Fibroblast of lung (primary cell): ENCODE results near the gene HHIPL1.

ENCODE experiments used
- EZH2 ChIP-seq: IDR thresholded peaks from 2 replicates; pipeline ENCODE4 v1.5.1; 2012; ENCODE audit warnings: low read length, control low read depth, mild to moderate bottlenecking; ENCODE audit errors: missing control alignments
- TF ChIP-seq, protein P1 (sequence below), 2 donors: IDR thresholded peaks in 1 of 2; conservative IDR thresholded peaks in 1 of 2; 1 replicate in 1 of 2; 2 replicates in 1 of 2; pipeline ENCODE4 v1.5.1; 2011 to 2012; ENCODE audit warnings: low read length in 2 of 2, control low read depth in 1 of 2, inconsistent platforms in 1 of 2, low read depth in 1 of 2, mild to moderate bottlenecking in 1 of 2

DNA sequence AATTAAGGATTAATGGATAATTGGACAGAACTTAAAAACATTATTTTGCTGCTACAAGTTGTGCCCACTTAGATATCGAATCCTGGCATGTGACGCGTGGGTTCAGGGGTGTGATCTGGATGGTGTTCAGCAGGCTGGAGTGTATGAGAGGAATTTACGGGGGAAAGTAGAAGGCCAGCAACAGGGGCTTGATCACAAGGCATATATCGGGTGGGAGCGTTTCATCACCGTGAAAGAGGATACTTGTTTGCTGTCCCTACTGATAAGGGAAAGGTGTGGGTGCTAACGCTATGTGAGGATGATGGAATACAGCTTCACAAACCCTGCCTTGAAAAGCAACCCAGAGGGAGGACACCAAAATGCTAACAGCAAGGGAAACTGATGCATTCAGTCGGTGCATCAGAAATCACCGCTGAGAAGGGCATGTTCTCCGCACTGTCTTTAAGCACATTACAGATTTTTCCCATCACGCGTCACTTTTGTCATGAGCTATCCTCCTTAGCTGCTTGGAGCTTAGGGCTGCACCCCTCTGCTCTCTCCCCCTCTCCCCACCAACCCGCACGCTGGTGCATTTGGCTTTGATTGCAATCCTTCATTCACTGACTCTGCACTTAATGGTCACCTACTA is 13.4 kb downstream of the HHIPL1 start:
- TF ChIP-seq, protein P1, sequence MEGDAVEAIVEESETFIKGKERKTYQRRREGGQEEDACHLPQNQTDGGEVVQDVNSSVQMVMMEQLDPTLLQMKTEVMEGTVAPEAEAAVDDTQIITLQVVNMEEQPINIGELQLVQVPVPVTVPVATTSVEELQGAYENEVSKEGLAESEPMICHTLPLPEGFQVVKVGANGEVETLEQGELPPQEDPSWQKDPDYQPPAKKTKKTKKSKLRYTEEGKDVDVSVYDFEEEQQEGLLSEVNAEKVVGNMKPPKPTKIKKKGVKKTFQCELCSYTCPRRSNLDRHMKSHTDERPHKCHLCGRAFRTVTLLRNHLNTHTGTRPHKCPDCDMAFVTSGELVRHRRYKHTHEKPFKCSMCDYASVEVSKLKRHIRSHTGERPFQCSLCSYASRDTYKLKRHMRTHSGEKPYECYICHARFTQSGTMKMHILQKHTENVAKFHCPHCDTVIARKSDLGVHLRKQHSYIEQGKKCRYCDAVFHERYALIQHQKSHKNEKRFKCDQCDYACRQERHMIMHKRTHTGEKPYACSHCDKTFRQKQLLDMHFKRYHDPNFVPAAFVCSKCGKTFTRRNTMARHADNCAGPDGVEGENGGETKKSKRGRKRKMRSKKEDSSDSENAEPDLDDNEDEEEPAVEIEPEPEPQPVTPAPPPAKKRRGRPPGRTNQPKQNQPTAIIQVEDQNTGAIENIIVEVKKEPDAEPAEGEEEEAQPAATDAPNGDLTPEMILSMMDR (conservative IDR thresholded peaks at IDR 0.05 in 1 of 2, IDR thresholded peaks at IDR 0.05 in 1 of 2; ENCODE audit: low read depth in 1 of 2, low read length in 2 of 2), result no peak
- TF ChIP-seq EZH2, result no peak
